ENCODE data around the gene PTEN.

DNA sequence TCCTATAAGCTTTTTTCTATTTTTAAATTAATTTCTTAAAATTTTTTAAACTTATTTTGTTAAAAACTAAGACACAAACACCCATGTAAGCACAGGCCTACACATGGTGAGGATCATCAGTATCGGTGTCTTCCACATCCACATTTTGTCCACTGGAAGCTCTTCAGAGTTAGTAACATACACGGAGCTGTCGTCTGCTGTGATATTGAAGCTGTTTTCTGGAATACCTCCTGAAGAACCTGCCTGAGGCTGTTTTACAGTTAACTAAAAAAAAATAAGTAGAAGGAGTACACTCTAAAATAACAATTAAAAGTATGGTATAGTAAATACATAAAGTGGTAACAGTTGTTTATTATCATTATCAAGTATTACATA lies 17.8 kb upstream of the PTEN start:
- TF ChIP-seq, protein P1, sequence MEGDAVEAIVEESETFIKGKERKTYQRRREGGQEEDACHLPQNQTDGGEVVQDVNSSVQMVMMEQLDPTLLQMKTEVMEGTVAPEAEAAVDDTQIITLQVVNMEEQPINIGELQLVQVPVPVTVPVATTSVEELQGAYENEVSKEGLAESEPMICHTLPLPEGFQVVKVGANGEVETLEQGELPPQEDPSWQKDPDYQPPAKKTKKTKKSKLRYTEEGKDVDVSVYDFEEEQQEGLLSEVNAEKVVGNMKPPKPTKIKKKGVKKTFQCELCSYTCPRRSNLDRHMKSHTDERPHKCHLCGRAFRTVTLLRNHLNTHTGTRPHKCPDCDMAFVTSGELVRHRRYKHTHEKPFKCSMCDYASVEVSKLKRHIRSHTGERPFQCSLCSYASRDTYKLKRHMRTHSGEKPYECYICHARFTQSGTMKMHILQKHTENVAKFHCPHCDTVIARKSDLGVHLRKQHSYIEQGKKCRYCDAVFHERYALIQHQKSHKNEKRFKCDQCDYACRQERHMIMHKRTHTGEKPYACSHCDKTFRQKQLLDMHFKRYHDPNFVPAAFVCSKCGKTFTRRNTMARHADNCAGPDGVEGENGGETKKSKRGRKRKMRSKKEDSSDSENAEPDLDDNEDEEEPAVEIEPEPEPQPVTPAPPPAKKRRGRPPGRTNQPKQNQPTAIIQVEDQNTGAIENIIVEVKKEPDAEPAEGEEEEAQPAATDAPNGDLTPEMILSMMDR (IDR thresholded peaks at IDR 0.05; ENCODE audit: insufficient read depth, low read length, poor library complexity, severe bottlenecking), result no peak
- TF ChIP-seq EZH2phosphoT487 (conservative IDR thresholded peaks at IDR 0.05; ENCODE audit: low read length), result no peak

Measured in SU-DHL-6 (cell line).